Smooth muscle cell (in vitro differentiated cells): ENCODE results near the gene CHADL. TPM values are rescaled to one million over a fixed set of nuclear protein-coding genes. Genes with fewer than 3 reads are reported as not detected.

Experiments used
- DNase-seq: peaks from one replicate; lab custom pipeline; 2025; ENCODE audit not compliant: unreplicated experiment; lab: John Stamatoyannopoulos, UW
- H2AFZ ChIP-seq: fragments of 200-600 bp; sonication (generic); 2 replicates; pipeline ENCODE4 v1.6.0; 2016; ENCODE audit warnings: antibody characterized with exemption, low read depth, mild to moderate bottlenecking
- H3F3A ChIP-seq: fragments of 200-600 bp; sonication (generic); 2 replicates; pipeline ENCODE4 v1.6.0; 2017; ENCODE audit warnings: antibody characterized with exemption, low read depth
- H3K27ac ChIP-seq: fragments of 200-600 bp; sonication (generic); 2 replicates; pipeline ENCODE4 v1.5.1; 2016; ENCODE audit warnings: low read depth, mild to moderate bottlenecking
- H3K27me3 ChIP-seq: fragments of 200-600 bp; sonication (generic); 2 replicates; pipeline ENCODE4 v1.6.1; 2016; ENCODE audit warnings: low read depth, mild to moderate bottlenecking
- H3K36me3 ChIP-seq: fragments of 200-600 bp; sonication (generic); 2 replicates; pipeline ENCODE4 v1.5.1; 2016; ENCODE audit warnings: low read depth
- H3K4me1 ChIP-seq: fragments of 200-600 bp; sonication (generic); 2 replicates; pipeline ENCODE4 v1.5.1; 2016; ENCODE audit warnings: low read depth
- H3K4me2 ChIP-seq: fragments of 200-600 bp; sonication (generic); 2 replicates; pipeline ENCODE4 v1.6.0; 2016; ENCODE audit warnings: mild to moderate bottlenecking
- H3K4me3 ChIP-seq: fragments of 200-600 bp; sonication (generic); 2 replicates; pipeline ENCODE4 v1.5.1; 2016; ENCODE audit warnings: mild to moderate bottlenecking
- H3K79me2 ChIP-seq: fragments of 200-600 bp; sonication (generic); 2 replicates; pipeline ENCODE4 v1.6.0; 2016; ENCODE audit warnings: low read depth, mild to moderate bottlenecking
- H3K9ac ChIP-seq: fragments of 200-600 bp; sonication (generic); 2 replicates; pipeline ENCODE4 v1.6.0; 2016; ENCODE audit warnings: low read depth
- H3K9me3 ChIP-seq: fragments of 200-600 bp; sonication (generic); replicated peaks from 2 replicates; pipeline ENCODE4 v1.5.1; 2016; ENCODE audit warnings: low read depth
- H4K20me1 ChIP-seq: fragments of 200-600 bp; sonication (generic); 2 replicates; pipeline ENCODE4 v1.6.0; 2016; ENCODE audit warnings: low read depth
- CTCF ChIP-seq: fragments of 200-600 bp; sonication (generic); IDR thresholded peaks from 2 replicates; pipeline ENCODE4 v1.5.1; 2017; ENCODE audit warnings: borderline replicate concordance, mild to moderate bottlenecking, antibody characterized with exemption; ENCODE audit not compliant: insufficient read depth, poor library complexity, severe bottlenecking
- WGBS: methylation state at CpG from one replicate; pipeline ENCODE4 v1.1.7; 2016; ENCODE audit warnings: low lambda C conversion rate; 5-methylcytosine and 5-hydroxymethylcytosine counted together
- polyA plus RNA-seq: library from polyadenylated mRNA; unstranded; fragments of >200 nt; fragmentation: Nextera tagmentation; extraction: Ambion mirVana; gene quantifications from 2 replicates; pipeline ENCODE4 v1.2.1, GENCODE V29; 2016
- total RNA-seq: library from RNA; depleted of rRNA; stranded (reverse); fragments of >200 nt; gene quantifications from 2 replicates; pipeline ENCODE4 v1.2.3, GENCODE V29; 2014

CHADL gene
- total and polyA plus RNA-seq, 2 experiments from 2014 or later: 0.17 TPM; not detected in 1

GRCh38 chr22:41223535-41223934, 17.2 kb downstream of the CHADL start:
- WGBS: 98% methylated on average over 7 of the region's 7 CpGs
- Histone ChIP-seq H3K36me3 (no peaks in the 10 kb centered on the region), H3K9me3 (no peaks in the 10 kb centered on the region), H3K27ac (no peak overlapping the region), H3K79me2 (no peaks in the 10 kb centered on the region), H3K27me3 (no peaks in the 10 kb centered on the region), H3K9ac (no peak overlapping the region), H3K4me3 (no peak overlapping the region), H4K20me1 (no peaks in the 10 kb centered on the region), H3K4me1 (no peaks in the 10 kb centered on the region), H2AFZ (no peak overlapping the region), H3K4me2 (no peak overlapping the region), H3F3A (no peaks in the 10 kb centered on the region)
- TF ChIP-seq CTCF: no peak
- DNase-seq: no peak

- no peak for DNase-seq
- H3K27me3 ChIP-seq: no peaks in the 10 kb centered on the region
- H3K79me2 ChIP-seq: no peaks in the 10 kb centered on the region
- 97% methylated on average over 9 of the region's 9 CpGs for WGBS
- H3K4me3 ChIP-seq: no peak overlapping the region
- H3K9ac ChIP-seq: no peak overlapping the region
- no peak overlapping the region for H3K27ac ChIP-seq
- no peaks in the 10 kb centered on the region for H3K9me3 ChIP-seq
- no peaks in the 10 kb centered on the region for H3K36me3 ChIP-seq
- TF ChIP-seq CTCF: no peak
- H3K4me1 ChIP-seq: peaks cover under 1% of the 10 kb centered on the region
- peaks cover 1% of the 10 kb centered on the region for H3F3A ChIP-seq
- no peak overlapping the region for H3K4me2 ChIP-seq
- H2AFZ ChIP-seq: no peak overlapping the region
- H4K20me1 ChIP-seq: no peaks in the 10 kb centered on the region
Observed at GRCh38 chr22:41222846-41223507, 17.8 kb downstream of the CHADL start.

GRCh38 chr22:41217553-41218157, 23.1 kb downstream of the CHADL start:
- 66% methylated on average over 16 of the region's 16 CpGs for WGBS
- H3K36me3 ChIP-seq: no peaks in the 10 kb centered on the region
- H3K4me2 ChIP-seq: peak overlapping the region; percentile 73
- no peak for TF ChIP-seq CTCF
- peaks cover 4% of the 10 kb centered on the region for H3F3A ChIP-seq
- H3K4me1 ChIP-seq: peaks cover 5% of the 10 kb centered on the region
- no peaks in the 10 kb centered on the region for H3K79me2 ChIP-seq
- H3K27ac ChIP-seq: peak overlapping the region; percentile 47
- H3K9ac ChIP-seq: no peak overlapping the region
- no peak overlapping the region for H2AFZ ChIP-seq
- no peak overlapping the region for H3K4me3 ChIP-seq
- no peak for DNase-seq
- no peaks in the 10 kb centered on the region for H4K20me1 ChIP-seq
- H3K9me3 ChIP-seq: no peaks in the 10 kb centered on the region
- no peaks in the 10 kb centered on the region for H3K27me3 ChIP-seq

GRCh38 chr22:41216984-41217383, 23.7 kb downstream of the CHADL start:
- no peak overlapping the region for H2AFZ ChIP-seq
- H3F3A ChIP-seq: peaks cover 4% of the 10 kb centered on the region
- H3K79me2 ChIP-seq: no peaks in the 10 kb centered on the region
- H3K4me3 ChIP-seq: no peak overlapping the region
- no peak overlapping the region for H3K9ac ChIP-seq
- H4K20me1 ChIP-seq: no peaks in the 10 kb centered on the region
- H3K4me2 ChIP-seq: no peak overlapping the region
- peaks cover 5% of the 10 kb centered on the region for H3K4me1 ChIP-seq
- no peak for TF ChIP-seq CTCF
- WGBS: 79% methylated on average over 13 of the region's 13 CpGs
- H3K27ac ChIP-seq: peak overlapping the region; percentile 47
- H3K27me3 ChIP-seq: no peaks in the 10 kb centered on the region
- H3K9me3 ChIP-seq: no peaks in the 10 kb centered on the region
- no peaks in the 10 kb centered on the region for H3K36me3 ChIP-seq
- no peak for DNase-seq
